A673 (cell line): Measurements from ENCODE around the gene DDX39B. TPM values are rescaled to one million over a fixed set of nuclear protein-coding genes. Genes with fewer than 3 reads are reported as not detected.
"Not testable (repeated sequence)": the region's sequence is repeated elsewhere in the genome, so short reads cannot be mapped to it uniquely, and the experiment has no call there.

ENCODE experiments used
- Bru-seq: library from RNA; stranded (reverse); fragments of 400-500 nt; gene quantifications from one replicate; lab custom pipeline; 2021; lab: Mats Ljungman, UMichigan
- BruChase-seq, 2 experiments: library from RNA; stranded (reverse); fragments of 400-500 nt; gene quantifications; one replicate each; lab custom pipeline; 2021; lab: Mats Ljungman, UMichigan
- BruUV-seq: library from RNA; stranded (reverse); fragments of 400-500 nt; replicated peaks from 2 replicates; lab custom pipeline; 2021; lab: Mats Ljungman, UMichigan
- CTCF ChIA-PET: fragments of 300-600 bp; sonication (Branson Sonifier 250); formaldehyde crosslinking; loops from one replicate; lab custom pipeline; 2022; ENCODE audit warnings: antibody characterized with exemption; lab: Charles Lee
- POLR2A ChIA-PET: fragments of 300-600 bp; sonication (Branson Sonifier 250); formaldehyde crosslinking; loops from one replicate; lab custom pipeline; 2022; ENCODE audit warnings: antibody characterized with exemption; ENCODE audit not compliant: low non-redundant PET; lab: Charles Lee
- DNase-seq: peaks from one replicate; pipeline ENCODE4 v3.0.0-alpha.2; 2015; ENCODE audit warnings: low spot score
- H3K27ac ChIP-seq: fragments of 200-600 bp; sonication (generic); 2 replicates; pipeline ENCODE4 v1.5.1; 2016; ENCODE audit warnings: mixed run types, low read depth, mild to moderate bottlenecking, mixed read lengths, antibody characterized with exemption, low read length; ENCODE audit not compliant: poor library complexity, severe bottlenecking
- H3K27me3 ChIP-seq: fragments of 200-600 bp; sonication (generic); replicated peaks from 2 replicates; pipeline ENCODE4 v1.6.1; 2017; ENCODE audit warnings: mixed run types, low read depth, mild to moderate bottlenecking, mixed read lengths, antibody characterized with exemption, low read length; ENCODE audit not compliant: insufficient read depth, poor library complexity
- H3K36me3 ChIP-seq: fragments of 200-600 bp; sonication (generic); 2 replicates; pipeline ENCODE4 v1.6.1; 2016; ENCODE audit warnings: mixed run types, mild to moderate bottlenecking, mixed read lengths, antibody characterized with exemption, low read length; ENCODE audit not compliant: insufficient read depth, poor library complexity, severe bottlenecking
- H3K4me1 ChIP-seq: fragments of 200-600 bp; sonication (generic); 2 replicates; pipeline ENCODE4 v1.6.1; 2017; ENCODE audit warnings: mixed run types, mild to moderate bottlenecking, mixed read lengths, antibody characterized with exemption, low read length; ENCODE audit not compliant: insufficient read depth, poor library complexity, severe bottlenecking
- H3K4me3 ChIP-seq: fragments of 200-600 bp; sonication (generic); 2 replicates; pipeline ENCODE4 v1.5.1; 2016; ENCODE audit warnings: low read depth, mixed run types, mild to moderate bottlenecking, mixed read lengths, low read length; ENCODE audit not compliant: poor library complexity, severe bottlenecking
- H3K9me3 ChIP-seq: fragments of 200-600 bp; sonication (generic); 2 replicates; pipeline ENCODE4 v1.6.1; 2016; ENCODE audit warnings: mixed run types, low read depth, mild to moderate bottlenecking, mixed read lengths, antibody characterized with exemption, low read length; ENCODE audit not compliant: poor library complexity, severe bottlenecking
- CTCF ChIP-seq: fragments of 300-800, 200-600 bp; sonication (generic); conservative IDR thresholded peaks from 2 replicates; pipeline ENCODE4 v1.5.1; 2017; ENCODE audit warnings: low read depth, mild to moderate bottlenecking, antibody characterized with exemption, low read length, moderate library complexity, mixed read lengths
- EZH2 ChIP-seq: fragments of 200-600 bp; sonication (generic); IDR thresholded peaks from 2 replicates; pipeline ENCODE4 v1.6.1; 2017; ENCODE audit warnings: borderline replicate concordance, low read depth, mild to moderate bottlenecking, mixed read lengths, antibody characterized with exemption, low read length; ENCODE audit not compliant: poor library complexity, severe bottlenecking
- intact Hi-C: fragments of 100-400 bp; cut with micrococcal nuclease; formaldehyde crosslinking; loops from one replicate; pipeline ENCODE4 v1.10.0; 2022; ENCODE audit not compliant: unreplicated experiment
- long read RNA-seq: library from polyadenylated mRNA; stranded (forward); transcript quantifications from one replicate; pipeline ENCODE4 v2.0.0, GENCODE V29; 2022
- total RNA-seq: library from RNA; stranded (reverse); gene quantifications from 2 replicates; pipeline ENCODE4 v1.2.3, GENCODE V29; 2021

The DDX39B gene
- total RNA-seq (558 and 594 TPM in 2 replicates), Bru-seq, nascent RNA (percentile 64 among the genes with signal in this experiment), BruChase-seq, experiment 1, labeled RNA remaining after a 2-hour chase (percentile 68 among the genes with signal in this experiment), BruChase-seq, experiment 2, labeled RNA remaining after a 6-hour chase (percentile 78 among the genes with signal in this experiment)
- long read RNA-seq, full-length matches to known transcripts, result 267 of 339 reads
- long read RNA-seq, partial matches to known transcripts, result 28 of 339 reads
- long read RNA-seq, other reads (novel, unspliced or antisense), result 44 of 339 reads

GRCh38 chr6:31541658-31542521, at the start of gene DDX39B:
DDX39B (minus strand) TSS chr6:31542003; CDS start chr6:31540532, 1,471 bp downstream.
- peaks cover 16% of the 10 kb centered on the region for H3K4me1 ChIP-seq
- TF ChIP-seq CTCF, result no peak
- TF ChIP-seq EZH2, result no peak
- POLR2A ChIA-PET, result interaction anchor here (0.6 to 0.8 kb wide), 5 partner anchors 45 to 813 kb away, joined by 3 to 4 read pairs (median 3); no protein-coding TSS in a partner anchor
- no peaks in the 10 kb centered on the region for H3K27me3 ChIP-seq
- intact Hi-C loops, result loop anchor here (5.0 to 10.0 kb wide), 5 partner anchors 45 to 353 kb away; partner anchors contain the start of genes APOM, BAG6, CLIC1 and EHMT2
- DNase-seq, result peak; percentile 99
- CTCF ChIA-PET, result interaction anchor here (0.6 to 2.3 kb wide), 2 partner anchors 57 to 644 kb away, joined by 5 to 6 read pairs; no protein-coding TSS in a partner anchor
- no peaks in the 10 kb centered on the region for H3K9me3 ChIP-seq
- H3K4me3 ChIP-seq, result peak within 1 kb of the TSS; percentile 87
- peaks cover 39% of the 10 kb centered on the region for H3K36me3 ChIP-seq
- BruUV-seq, result no TSS peak
- H3K27ac ChIP-seq, result peak within 1 kb of the TSS; percentile 99

- H3K4me3 ChIP-seq, H3K4me1 ChIP-seq, H3K27me3 ChIP-seq, H3K27ac ChIP-seq, H3K36me3 ChIP-seq, H3K9me3 ChIP-seq, CTCF ChIA-PET, POLR2A ChIA-PET, DNase-seq, BruUV-seq, intact Hi-C loops: not testable (repeated sequence)
Observed at GRCh38 chr6:31590691-31591090, 48.9 kb upstream of the DDX39B start.

- no peaks in the 10 kb centered on the region for H3K36me3 ChIP-seq
- H3K4me3 ChIP-seq, result no peak overlapping the region
- no TSS peak for BruUV-seq
- H3K27me3 ChIP-seq, result no peaks in the 10 kb centered on the region
- no peak for DNase-seq
- H3K27ac ChIP-seq, result no peak overlapping the region
- no peaks in the 10 kb centered on the region for H3K9me3 ChIP-seq
- H3K4me1 ChIP-seq, result peaks cover 4% of the 10 kb centered on the region
- TF ChIP-seq CTCF, result no peak
- no peak for TF ChIP-seq EZH2
- CTCF ChIA-PET, result no interaction called here
- intact Hi-C loops, result no loop called here
- POLR2A ChIA-PET, result no interaction called here
Observed at GRCh38 chr6:31588871-31589650, 47.3 kb upstream of the DDX39B start.
